ENCODE data around the gene TNRC6B.
"Not testable (repeated sequence)": the region's sequence is repeated elsewhere in the genome, so short reads cannot be mapped to it uniquely, and the experiment has no call there.

The TNRC6B gene

DNA sequence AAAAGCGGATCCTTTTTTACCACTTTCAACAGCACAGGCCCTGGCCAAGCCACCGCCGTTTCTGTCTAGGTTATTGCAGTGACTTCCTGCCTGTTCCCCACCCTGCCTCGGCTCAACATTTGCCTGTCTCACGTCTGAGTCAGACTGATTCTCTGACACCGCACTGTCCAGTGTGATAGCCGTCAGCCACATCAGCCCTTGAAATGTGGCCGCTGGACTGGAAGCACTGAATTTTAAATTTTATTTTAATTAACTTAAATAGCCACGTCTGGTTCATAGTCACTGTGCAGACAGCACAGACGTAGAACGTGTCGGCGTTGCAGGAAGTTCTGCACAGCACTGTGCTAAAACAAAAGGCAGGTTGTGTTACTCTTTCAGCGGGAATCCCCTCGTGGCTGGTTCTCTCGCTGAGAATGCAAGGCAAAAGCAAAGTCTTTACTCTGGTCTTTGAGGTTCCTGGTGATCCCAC lies 112.3 kb downstream of the TNRC6B start:
- no peak for DNase-seq (ENCODE audit: low read depth, low spot score)

DNA sequence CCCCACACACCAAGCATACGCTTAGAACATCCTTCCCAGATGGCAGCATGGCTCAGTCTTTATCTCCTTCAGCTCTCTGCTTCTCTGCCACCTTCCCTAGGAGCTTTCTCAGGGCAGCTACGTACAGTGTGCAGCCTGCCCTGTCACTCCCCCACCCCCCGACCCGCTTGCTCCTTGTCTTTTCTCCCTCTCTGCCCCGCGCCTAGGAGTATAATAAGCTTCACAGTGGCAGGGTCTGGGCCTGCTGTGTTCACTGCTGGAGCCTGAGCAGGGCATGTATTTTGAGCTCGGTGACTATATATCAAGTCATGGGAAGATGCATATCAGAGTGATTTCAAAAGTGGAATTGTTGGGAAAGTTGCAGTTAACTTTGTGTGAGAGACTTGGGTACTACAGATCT lies 112.8 kb downstream of the TNRC6B start:
- DNase-seq (ENCODE audit: low read depth, low spot score): no peak

DNA sequence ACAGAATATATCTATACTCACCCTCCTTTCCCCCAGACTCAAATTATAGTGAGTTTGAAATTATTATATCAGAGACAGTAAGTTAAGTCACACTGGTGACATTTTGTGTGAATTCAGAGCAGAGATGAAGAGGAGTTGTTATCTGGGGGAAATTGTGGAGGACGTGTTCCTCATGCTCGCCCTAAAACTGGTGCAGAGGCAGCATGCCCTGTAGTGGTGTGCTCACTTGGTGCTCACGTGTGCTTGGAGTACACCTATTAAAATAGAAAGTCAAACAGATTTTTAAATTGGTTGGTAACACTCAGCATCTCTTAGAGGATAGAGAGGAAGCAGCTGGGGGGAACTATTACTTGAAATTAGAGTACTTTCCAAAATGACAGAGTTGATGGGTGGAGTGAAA lies 117.0 kb downstream of the TNRC6B start:
- no peak for DNase-seq (ENCODE audit: low read depth, low spot score)

DNA sequence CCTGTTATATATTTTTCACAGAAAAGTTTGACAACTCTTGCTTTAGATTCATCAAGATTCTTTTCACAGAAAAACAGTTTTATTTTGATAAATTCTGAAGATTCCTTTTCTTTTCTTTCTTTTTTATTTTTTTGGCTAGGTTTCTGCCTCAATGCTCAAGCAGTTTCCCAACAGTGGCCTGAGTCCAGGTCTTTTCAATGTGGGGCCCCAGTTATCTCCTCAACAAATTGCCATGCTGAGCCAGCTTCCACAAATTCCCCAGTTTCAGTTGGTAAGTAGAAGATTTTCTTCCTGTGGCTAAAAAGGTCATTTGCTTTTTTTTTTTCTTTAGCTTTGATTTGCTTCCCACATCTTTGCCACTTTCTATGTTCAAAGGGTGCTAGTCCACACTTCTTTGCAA lies 122.6 kb downstream of the TNRC6B start:
- no peak for DNase-seq (ENCODE audit: low read depth, low spot score)

DNA sequence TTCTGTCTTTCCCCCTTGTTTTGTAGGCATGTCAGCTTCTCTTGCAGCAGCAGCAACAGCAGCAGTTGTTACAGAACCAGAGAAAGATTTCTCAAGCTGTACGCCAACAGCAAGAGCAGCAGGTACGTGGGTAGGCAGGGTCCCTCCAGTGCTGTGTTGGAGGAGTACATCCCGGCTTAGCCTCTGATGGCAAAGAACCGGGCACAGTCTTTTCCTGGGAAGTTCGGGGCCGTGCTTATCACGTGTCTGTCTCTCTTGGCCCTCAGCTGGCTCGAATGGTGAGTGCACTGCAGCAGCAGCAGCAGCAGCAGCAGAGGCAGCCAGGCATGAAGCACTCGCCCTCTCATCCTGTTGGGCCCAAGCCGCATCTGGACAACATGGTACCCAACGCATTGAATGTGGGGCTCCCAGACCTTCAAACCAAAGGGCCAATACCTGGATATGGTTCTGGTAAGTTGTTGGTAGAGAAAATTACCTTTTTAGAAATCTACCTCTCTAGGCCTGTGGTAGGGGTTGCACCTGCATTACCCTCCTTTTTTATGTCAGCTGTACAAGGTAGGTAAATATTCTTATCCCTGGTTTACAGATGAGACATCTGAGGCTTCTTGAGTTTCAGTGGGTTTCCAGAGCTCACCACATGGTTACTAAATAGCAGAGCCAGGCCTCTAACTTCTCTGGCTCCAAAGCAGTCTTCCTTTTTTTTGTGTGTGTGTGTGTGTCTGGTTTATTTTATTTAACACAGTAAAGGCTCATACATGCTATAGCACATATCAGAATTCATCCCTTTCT lies 123.4 kb downstream of the TNRC6B start:
- DNase-seq (ENCODE audit: low read depth, low spot score): no peak

DNA sequence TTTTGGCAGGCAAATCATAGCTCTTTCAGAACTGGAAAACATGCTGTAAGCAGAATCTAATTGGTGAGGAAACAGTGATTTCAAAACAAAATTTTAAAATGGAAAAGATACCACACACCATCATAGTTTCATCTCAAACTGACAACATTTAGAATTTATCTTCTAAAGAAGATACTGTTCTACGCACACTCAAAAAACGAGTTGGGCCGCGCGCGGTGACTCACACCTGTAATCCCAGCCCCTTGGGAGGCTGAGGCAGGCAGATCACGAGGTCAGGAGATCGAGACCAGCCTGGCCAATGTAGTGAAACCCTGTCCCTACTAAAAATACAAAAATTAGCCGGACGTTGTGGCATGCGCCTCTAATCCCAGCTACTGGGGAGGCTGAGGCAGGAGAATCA lies 124.4 kb downstream of the TNRC6B start:
- no peak for DNase-seq (ENCODE audit: low read depth, low spot score)

DNA sequence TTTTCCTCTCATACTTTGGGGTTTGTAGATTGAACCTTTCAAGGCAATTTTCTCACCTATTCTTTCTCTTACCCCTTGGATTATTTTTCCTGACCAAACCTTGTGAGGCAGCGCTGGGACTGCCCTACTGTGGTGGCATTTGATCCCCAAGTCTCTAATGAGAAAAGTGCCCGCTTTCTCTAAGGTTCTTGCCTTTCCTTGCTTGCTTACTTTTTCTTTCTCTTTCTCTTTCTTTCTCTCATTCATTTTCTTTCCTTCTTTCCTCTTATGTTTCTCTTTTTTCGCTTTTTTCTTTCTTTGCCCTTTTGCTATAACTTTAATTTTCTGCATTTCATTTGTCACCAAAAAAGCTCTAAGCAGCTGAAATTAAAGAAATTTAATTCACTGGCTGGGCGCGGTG lies 127.9 kb downstream of the TNRC6B start:
- DNase-seq (ENCODE audit: low read depth, low spot score): no peak

DNA sequence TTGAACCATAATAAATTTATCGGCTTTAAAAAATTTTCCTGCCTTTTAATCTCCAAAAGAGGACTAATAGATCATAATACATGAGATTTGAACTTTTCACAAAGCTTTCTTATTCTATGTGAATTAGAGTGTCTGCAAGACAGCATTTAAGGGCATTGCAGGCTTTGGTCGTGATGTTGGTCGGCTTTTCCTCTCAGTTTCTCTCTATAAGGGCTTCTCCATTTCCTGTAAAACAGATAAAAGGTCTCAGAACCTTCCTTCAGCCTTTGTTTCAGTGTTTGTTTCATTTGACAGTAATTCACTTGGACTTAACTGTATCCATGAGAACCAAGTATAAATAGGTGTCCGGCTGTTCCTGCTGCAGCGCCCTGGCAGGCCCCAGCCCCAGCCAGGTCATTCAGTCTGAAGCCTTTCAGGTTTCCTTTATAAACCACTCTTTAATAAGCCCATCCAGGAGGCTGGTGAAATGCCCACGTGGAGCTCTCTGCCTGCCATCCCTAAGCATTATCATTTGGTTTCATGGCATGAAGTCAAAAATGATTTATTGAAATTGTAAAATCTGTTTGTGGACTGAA lies 131.4 kb downstream of the TNRC6B start:
- DNase-seq (ENCODE audit: low read depth, low spot score): no peak

DNA sequence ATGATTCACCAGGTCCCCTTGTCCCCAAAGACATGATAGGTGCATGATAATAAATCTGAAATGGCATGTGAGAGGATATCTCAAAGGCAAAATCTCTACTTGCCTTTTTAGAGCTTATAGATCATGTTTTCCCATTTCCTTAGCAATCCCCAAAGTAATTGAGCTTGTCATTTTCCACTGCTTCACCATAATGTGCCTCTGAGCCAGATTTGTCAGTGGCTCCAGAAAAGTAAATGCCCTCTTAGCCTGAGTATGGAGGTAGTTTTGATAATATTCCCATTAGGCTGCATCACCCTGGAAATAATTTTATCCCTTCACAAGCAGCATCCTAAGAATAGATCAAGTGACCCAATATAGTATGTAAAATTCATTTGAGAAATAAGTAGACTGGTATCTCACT lies 131.9 kb downstream of the TNRC6B start:
- DNase-seq (ENCODE audit: low read depth, low spot score): no peak

DNA sequence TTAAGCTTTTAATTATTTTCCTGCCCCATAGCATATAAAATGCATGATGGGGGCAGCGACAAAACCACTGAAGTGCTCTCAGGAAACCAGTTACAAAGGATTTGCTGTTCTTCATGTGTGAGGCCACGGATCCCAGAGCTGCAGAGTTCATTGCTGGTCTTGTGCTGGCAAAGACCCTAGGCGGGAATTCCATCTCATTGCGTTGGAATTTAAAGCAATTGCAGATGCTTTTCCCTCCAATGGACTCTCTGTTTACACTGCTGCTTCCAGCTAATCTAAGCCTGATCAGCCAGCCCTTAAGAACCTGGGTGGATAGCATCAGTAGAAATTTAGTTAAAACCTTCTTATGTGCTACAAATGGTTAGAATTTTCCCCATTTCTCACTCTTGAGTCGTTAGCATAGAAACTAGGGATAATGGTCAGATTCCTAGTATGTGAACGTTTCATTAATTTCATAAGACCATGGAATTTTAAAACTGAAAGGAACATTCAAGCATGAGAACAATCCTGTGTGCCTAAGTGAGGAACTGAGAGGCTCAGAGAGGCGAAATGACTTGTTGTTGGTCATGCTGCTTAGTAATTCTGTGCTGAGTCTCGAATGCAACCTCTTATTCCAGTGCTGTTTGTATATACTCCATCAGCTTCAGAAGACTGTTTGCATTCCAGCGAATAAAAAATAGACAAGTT lies 132.5 kb downstream of the TNRC6B start:
- peak; percentile 40 for DNase-seq (ENCODE audit: low read depth, low spot score)

DNA sequence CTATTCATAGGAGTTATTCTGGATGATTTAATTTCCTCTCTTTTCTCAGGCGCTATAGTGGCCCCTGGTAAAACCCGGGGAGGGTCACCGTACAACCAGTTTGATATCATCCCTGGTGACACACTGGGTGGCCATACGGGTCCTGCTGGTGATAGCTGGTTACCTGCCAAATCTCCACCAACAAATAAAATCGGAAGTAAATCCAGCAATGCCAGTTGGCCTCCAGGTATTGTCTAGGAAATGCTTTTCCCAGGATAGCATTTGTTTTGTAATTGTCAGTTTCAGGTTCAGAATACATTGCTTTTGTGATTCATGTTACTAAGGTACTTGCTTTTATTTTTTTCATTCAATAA lies 133.0 kb downstream of the TNRC6B start:
- no peak for DNase-seq (ENCODE audit: low read depth, low spot score)

DNA sequence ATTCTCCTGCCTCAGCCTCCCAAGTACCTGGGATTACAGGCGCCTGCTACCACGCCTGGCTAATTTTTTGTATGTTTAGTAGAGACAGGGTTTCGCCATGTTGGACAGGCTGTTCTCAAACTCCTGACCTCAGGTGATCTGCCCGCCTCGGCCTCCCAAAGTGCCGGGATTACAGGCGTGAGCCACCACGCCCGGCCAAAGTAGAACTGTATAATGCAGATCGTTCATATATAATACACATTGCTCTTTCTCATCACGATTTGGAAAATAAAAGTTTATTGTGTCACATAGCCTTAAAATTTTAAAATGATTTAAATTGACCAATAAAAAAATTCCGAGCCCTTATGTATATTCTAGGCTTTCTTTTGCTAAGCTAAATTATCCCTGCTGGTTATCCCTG lies 133.9 kb downstream of the TNRC6B start:
- not testable (repeated sequence) for DNase-seq (ENCODE audit: low read depth, low spot score)

DNA sequence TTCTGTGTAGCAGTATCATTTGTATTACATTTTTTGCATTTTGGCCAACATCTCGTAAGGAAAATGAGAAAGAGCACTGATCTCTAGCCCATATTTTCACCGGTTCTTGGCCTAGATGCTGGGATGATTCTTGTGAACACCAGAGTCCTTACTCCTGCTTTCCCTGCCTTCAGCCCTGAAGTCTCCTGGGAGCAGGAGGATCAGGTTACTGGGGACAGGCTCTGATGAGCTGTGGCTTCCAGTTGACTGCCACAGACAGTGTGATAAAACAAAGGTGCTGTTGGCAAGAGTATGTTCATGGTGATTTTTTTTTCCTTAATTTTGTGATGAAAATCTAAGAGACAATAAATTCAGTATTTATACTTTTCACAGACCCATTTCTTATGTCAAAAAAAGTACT lies 134.3 kb downstream of the TNRC6B start:
- no peak for DNase-seq (ENCODE audit: low read depth, low spot score)

DNA sequence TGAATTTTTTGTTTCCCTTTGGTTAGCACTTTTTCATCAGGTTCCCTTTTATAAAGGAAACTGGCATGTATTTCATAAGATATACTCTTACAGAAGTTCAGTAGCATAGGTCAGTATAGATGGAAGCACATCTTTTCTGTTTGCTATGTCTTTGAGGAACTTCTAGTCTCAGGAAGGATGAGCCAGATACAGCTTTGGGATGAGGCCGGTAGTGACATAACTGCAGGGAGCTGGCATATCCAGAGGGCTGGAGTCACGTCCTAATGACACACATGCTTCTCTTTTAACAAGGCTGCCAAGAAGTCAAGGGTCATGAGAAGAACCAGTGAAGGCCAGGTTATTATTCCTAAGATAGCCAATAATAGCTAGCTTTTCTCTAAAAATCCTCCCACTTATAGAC lies 135.3 kb downstream of the TNRC6B start:
- DNase-seq (ENCODE audit: low read depth, low spot score): no peak

DNA sequence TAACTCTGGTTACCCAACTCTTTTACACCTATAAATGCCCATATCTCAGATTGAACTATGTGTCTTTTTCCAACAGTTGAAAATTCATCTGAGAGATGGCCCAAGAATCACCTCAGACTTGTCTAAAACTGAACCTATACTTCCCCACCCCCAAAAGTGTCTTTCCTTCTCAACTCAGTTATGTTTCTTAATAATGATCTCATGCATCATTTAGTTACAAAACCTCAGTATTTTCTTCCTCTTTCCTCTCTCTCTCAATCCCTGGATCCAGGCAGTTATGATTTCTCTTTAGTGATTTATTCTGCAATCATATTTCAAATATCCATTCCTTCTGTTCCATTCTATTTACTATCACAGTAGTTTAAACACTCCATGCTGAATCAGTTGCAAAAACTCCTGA lies 136.3 kb downstream of the TNRC6B start:
- no peak for DNase-seq (ENCODE audit: low read depth, low spot score)

DNA sequence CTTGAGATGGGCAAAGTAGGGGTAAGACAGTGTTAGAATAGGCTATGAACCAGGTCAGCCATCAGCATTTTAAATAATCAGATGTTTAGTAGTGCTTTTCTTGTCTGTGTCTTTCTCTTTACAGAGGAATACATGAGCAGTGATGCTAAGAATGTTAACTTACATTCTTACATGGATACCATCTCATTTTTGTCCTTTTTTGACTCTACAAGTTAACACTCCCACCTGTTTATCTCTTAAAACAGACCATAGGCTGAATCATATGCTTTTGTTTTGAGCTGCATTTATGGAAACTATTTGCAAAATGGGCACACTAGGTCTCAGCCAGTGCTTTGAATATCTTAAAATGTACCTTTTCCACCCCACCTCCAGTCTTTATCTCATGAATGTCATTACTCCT lies 143.0 kb downstream of the TNRC6B start:
- DNase-seq (ENCODE audit: low read depth, low spot score): no peak

DNA sequence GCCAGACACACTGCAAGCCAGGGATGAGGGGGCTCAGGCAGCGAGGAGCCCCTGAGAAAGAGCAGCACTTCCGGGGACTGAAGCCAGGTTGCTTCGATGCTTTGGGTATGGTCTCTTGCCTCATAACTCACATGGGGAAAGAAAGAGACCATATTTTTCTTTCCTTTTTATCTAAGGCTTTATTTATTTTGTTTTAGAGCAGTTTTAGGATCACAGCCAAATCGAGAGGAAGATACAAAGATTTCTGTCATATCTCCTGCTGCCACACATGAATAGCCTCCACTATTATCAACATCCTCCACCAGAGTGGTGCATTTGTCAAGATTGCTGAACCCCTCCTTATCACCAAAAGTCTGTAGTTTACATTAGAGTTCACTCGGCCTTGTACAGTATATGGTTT lies 144.3 kb downstream of the TNRC6B start:
- no peak for DNase-seq (ENCODE audit: low read depth, low spot score)

DNA sequence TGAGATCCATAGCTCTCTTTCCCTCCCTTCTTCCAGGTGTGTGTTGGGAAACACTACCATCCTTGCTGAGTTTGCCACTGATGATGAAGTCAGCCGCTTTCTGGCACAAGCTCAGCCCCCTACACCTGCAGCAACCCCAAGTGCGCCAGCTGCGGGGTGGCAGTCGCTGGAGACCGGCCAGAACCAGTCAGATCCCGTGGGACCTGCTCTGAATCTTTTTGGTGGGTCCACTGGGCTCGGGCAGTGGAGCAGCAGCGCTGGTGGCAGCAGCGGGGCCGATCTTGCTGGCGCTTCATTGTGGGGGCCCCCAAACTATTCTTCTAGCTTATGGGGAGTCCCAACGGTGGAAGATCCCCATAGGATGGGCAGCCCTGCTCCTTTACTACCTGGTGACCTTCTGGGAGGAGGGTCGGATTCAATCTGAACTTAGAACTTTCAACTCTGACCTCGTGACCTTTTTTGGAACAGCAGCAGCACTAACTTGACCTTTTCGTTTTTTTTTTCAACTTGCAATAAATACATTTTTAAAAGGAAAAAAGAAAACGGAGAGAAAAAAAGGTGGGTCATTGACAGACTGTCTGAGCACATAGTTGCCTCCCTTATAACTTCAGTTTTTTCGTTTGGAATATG lies 145.2 kb downstream of the TNRC6B start:
- no peak for DNase-seq (ENCODE audit: low read depth, low spot score)

DNA sequence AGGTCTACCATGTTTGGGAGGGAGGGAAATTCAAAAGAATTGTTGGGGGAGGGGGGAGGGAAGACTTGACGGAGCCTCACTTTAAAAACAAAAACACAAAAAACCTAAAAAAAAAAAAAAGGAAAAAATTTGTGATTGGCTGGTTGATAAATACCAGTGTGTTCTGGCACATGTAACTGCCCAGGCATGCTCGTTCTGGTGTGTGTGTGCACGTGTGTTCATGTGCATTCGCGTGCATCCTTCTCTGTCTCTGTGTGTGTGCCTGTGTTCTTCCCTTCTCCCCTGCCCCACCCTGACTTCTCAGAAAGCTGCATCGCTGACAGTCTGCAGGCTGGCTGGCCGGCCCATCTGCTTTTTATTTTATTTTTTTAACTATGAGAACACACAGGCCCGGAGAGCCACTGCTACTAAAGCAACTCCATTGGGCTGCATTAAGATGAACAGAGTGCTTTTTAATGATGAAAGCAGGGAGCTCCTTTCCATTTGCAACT lies 146.0 kb downstream of the TNRC6B start:
- DNase-seq (ENCODE audit: low read depth, low spot score): no peak

DNA sequence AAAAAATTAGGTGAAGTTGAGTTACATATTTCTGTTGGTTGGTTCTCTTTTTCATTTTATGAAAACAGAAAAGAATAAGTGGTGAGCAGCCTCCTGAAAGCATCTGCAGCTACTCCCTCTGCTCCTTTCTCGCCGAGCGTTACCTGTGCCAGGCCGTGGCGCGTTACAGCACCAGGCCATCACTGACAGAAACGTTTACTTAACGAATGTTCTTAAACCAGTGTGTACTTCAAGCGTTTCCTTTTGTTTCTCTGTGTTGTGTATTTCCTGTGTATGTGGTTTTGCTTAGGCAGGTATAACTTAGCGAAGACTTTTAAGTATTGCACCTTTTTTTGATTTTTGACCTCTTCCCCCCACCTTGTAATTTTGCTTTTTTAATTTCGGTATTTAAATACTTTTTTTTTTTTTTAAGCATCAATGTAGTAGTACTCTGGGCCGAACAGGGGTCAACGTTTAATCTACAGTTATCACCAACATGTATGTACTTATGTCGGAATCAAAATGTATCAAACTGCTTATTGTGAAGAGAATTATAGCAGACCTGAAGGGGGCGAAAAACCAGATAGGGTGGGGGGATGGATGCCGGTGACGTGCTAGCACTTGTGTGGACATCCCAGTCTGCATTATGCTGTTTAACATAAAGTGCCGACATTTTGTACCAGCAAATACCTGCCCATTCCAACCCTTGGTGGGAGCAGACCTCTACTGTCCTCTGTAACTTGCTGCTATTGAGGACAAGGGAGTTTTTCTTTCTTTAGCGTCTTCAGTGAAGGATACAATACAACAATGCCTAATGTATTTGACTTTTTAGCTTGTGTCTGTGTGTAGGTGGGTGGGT lies 147.0 kb downstream of the TNRC6B start:
- no peak for DNase-seq (ENCODE audit: low read depth, low spot score)

DNA sequence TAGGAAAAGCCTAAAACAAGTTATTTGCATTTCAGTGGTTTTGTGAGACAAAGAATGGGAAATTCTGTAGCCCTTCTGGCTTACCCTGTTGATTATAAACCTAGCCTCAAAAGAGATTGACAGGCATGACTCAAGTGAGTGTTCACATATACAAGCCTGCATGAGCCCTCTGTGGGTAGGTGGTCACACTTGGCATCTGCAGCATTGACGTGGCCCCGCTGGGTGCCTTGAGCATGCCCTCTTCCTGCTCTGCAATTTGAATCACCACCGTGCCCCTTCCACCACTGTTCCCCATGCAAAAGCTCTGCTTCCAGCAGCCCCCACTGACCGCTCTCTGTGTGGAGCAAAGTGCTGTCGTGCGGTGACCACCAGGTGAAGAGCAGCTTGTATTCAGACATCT lies 147.6 kb downstream of the TNRC6B start:
- DNase-seq (ENCODE audit: low read depth, low spot score): no peak

Measured in ELF-1 (cell line).